ENCODE results near the gene CA10.

CA10 gene

GRCh38 chr17:51676691-51677487 lies 481.6 kb downstream of the CA10 start:
- no peak for DNase-seq (ENCODE audit: low read depth)

- no peak for DNase-seq (ENCODE audit: low read depth)
Observed at GRCh38 chr17:51674579-51675255, 483.8 kb downstream of the CA10 start.

DNA sequence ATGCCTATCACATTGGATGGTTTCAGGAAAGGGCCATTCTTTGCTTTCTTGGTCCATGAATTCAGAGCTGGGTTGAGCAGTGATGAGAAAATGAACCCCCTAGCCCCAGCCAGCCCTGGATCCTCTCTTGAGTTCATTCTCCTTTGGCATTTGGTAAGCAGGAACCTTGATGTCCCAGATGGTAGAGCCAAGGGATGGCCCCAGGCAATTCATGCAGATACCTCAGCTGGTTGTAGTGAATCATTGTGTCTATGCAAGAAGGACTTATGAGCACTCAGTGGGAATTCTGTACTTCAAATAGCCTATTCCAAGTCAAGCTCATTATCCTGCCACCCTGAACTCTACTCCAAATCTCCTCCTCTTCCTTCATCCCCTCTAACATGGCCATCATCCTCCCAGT lies 485.4 kb downstream of the CA10 start:
- no peak for DNase-seq (ENCODE audit: low read depth)

DNA sequence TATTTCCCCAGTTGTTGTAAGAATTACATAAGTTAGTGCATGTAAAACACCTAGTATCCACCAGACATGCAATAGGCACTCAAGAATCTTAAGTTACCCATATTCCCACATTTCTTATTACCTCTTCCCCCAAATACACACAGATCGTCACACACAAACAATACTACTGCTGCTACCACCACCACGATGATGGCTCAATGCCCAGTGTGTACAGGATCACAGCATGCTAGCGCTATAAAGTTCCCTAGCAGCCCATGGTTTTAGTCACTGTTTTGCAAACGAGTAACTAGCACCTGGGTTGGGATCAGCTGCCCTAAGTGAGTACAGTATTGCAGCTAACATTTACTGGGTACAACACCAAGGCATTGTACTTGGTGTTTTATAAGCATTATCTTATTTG lies 486.4 kb downstream of the CA10 start:
- DNase-seq (ENCODE audit: low read depth), result no peak

DNA sequence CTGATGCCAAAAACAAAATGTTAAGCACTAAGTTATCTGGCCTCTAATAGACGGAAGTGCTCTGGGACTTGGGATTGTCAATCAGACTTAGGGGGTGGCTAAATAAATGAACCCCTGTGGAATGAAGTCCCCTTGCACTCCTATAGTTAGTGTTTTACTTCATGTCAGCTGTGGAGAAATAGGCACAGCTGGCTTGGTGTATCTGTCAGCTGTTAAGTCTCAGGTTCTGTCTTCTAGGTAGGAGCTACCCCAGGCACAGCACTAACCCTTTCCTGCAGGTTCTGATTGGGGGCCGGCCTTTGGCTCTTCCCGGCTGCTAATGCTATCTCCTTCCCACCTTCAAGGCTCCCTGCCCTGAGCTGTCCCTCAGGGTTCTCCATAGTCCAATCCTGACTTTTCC lies 487.6 kb downstream of the CA10 start:
- no peak for DNase-seq (ENCODE audit: low read depth)

- no peak for DNase-seq (ENCODE audit: low read depth)
Observed at GRCh38 chr17:51668963-51669246, 489.6 kb downstream of the CA10 start.

DNA sequence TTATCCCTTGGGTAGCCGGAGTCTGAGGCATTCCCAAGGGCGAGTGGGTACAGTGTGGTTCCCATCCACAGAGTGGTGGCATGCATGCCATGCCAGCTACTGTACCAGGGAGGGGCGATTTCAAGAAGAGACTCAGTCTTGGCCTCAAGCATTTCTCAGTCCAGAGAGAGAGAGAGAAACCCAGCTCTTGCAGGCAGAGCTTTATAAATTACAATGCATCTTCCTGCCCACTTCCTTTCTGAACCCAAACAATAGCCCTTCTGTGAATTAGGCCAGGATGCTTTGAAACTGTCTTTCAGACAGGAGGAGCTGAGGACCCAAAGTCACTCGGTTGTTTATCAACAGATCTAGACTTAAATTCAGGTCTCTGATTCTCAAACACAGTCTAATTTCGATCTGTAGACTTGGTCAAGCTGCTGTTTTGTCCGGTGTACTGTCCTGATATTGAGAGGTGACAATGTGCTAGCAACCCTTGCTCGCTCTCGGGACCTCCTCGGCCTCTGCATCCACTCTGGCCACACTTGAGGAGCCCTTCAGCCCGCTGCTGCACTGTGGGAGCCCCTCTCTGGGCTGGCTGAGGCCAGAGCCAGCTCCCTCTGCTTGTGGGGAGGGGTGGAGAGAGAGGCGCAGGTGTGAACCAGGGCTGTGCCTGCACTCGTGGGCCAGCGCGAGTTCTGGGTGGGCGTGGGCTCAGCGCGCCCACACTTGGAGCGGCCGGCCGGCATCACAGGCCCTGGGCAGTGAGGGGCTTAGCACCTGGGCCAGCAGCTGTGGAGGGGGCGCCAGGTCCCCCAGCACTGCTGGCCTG lies 490.2 kb downstream of the CA10 start:
- DNase-seq (ENCODE audit: low read depth), result no peak

DNA sequence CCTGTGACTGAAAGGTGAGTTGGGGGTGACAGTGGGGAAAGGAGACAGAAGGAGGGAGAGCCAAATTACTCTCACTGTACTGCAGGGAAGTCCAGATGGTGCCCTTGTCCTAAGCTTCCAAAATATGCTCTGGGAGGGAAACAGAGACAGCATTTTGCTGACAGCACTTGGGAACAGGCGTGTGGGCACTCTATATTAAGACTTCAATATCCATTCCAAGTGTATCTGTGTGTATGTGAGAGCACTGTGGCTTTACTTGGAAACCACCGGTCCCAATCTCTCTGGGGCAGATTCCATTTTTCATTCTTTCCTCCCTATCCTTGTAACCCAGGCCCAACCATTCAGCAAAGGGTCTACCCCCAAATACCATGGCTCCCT lies 490.8 kb downstream of the CA10 start:
- no peak for DNase-seq (ENCODE audit: low read depth)

GRCh38 chr17:51666971-51667705 lies 491.4 kb downstream of the CA10 start:
- no peak for DNase-seq (ENCODE audit: low read depth)

GRCh38 chr17:51662204-51663056 lies 496.1 kb downstream of the CA10 start:
- DNase-seq (ENCODE audit: low read depth), result no peak

- no peak for DNase-seq (ENCODE audit: low read depth)
Observed at GRCh38 chr17:51661403-51661802, 497.1 kb downstream of the CA10 start.

GRCh38 chr17:51660266-51660665 lies 498.2 kb downstream of the CA10 start:
- DNase-seq (ENCODE audit: low read depth), result no peak

DNA sequence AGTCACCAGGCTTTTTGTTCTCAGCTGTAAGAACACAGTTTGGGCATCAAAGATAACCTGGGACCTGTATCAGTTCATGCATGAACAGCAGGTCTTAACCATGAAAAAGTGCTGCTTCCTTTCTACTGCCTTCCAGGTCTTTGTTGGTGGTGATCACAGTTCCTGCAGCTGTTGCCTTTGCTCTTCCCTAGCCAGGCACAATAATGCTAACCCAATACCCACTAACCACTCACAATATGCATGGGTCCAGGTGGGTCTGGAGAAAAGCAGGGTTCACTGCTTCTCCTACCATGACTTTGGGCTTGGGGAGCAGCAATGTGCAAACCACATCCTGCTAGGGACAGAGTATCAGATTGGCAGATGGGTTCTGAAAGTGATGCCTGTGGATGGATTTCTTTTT lies 501.3 kb downstream of the CA10 start:
- DNase-seq (ENCODE audit: low read depth), result no peak

DNA sequence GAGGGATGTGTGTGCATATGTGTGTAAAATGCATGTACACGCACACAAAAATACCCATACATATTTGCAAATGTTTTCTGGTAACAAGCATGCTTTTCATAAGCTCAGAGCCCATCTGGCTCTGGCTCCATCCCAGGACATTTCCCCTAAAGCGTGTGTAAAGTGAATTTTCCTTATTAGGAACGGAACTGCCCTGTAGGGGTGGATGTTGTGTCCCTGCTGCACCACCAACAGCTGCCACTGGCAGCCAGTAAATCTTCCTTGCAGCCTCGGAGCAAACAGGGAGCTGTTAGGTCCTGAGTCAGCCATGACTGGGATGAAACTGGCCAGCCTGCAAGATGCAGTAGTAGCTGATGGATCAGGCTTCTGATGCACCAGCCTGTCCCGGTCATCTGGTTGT lies 504.6 kb downstream of the CA10 start:
- no peak for DNase-seq (ENCODE audit: low read depth)

GRCh38 chr17:51652529-51652928 lies 506.0 kb downstream of the CA10 start:
- no peak for DNase-seq (ENCODE audit: low read depth)

DNA sequence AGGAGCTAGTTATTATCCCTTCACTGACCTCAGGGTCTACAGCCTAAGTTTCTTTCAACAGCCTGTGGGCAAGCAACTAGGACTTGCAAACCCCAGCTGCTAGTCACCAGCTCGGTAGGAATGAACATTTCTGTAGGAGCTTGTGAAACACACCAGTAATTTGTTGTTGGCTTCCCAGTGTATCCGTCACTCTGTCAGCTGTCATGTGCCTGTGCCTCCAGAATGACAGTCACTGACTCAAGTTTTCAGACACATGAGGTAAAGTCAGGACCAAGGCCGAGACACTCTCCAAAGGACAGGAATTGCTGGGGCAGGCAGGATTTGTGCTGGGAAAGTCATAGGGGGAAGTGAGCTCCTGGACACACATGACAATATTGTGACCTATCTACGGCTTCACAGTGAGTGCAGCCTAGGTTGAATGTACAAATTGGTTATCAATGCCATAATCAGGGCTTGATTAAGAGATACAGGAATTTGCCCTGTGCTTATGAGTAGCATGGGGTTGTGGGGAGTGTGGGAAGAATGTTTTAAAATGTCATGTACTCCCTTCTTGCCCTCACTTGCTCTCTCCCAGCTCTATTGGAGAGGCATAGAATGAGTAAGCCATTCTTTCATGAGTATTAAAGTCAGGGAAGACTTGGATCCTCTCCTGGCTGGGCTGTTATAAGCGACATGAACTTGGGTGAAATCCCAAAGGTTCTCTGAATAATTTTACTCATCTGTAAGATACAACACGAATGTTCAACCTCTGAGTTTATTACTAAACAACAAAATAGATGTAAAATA lies 506.8 kb downstream of the CA10 start:
- DNase-seq (ENCODE audit: low read depth), result no peak

- no peak for DNase-seq (ENCODE audit: low read depth)
Observed at GRCh38 chr17:51650772-51651171, 507.7 kb downstream of the CA10 start.

DNA sequence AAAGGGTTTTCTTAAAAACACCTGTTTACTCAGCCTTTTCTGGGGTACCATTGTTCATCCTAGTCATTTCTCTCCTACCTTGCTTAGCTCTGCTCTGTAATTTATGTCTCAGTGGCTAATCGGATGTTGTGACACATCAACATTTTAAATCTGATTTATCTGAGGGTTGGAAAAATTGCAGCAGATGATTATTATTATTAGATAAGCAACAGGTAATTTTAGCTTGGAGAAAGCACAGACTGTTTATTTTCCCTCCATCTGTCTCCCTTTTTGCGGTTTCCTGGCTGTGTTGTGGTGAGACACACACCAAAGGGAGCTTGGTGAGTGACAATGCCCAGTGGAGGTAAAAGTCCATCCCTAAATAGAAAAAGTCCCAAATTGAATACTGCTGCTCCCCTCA lies 508.3 kb downstream of the CA10 start:
- no peak for DNase-seq (ENCODE audit: low read depth)

- no peak for DNase-seq (ENCODE audit: low read depth)
Observed at GRCh38 chr17:51647826-51648225, 510.7 kb downstream of the CA10 start.

- DNase-seq (ENCODE audit: low read depth), result no peak
Observed at GRCh38 chr17:51647067-51647466, 511.4 kb downstream of the CA10 start.

DNA sequence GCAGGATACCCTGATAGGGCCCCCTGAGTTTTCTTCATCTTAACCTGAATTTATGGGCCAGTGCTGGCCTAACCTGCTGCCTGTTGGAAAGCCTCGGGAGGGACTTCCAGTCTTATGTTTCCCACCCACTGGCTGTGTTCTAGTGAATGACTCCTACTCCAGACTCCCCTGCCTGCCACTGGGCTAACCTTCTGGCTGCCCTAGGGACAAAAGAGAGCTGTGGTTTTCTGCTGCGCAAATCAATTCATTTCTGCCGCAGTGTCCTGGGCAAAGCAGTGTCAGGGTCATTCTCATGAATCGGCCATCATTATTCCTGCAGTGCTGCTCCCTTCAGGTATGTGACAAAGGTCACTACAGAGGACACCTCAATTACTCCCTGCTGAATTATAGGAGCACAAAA lies 512.0 kb downstream of the CA10 start:
- DNase-seq (ENCODE audit: low read depth), result no peak

Measured in GM04504 (cell line).